Transverse colon (tissue), 4 donors: Measurements from ENCODE around the gene MAGI2.

ENCODE experiments used
- EP300 ChIP-seq: sonication (generic); formaldehyde crosslinking; IDR thresholded peaks from one replicate; pipeline ENCODE4 v1.6.1; 2017; ENCODE audit warnings: antibody characterized with exemption, low read depth
- POLR2A ChIP-seq: fragments of 450-650 bp; IDR thresholded peaks from one replicate; pipeline ENCODE4 v1.6.1; 2016; ENCODE audit warnings: antibody characterized with exemption, mild to moderate bottlenecking, moderate library complexity
- POLR2AphosphoS5 ChIP-seq, 3 donors: sonication (generic); formaldehyde crosslinking; IDR thresholded peaks; one replicate each; pipeline ENCODE4 v1.6.1; 2016; ENCODE audit warnings: antibody characterized with exemption in 3 of 3
- TF ChIP-seq, protein P1 (sequence below), 5 experiments: fragments of 200-600 bp in 3 of 5; fragments of 450-650 bp in 2 of 5; sonication (generic) in 3 of 5; IDR thresholded peaks; 1 replicate in 2 of 5; 2 replicates in 3 of 5; pipeline ENCODE4 v1.5.1; 2016 to 2017; ENCODE audit warnings: antibody characterized with exemption in 5 of 5, inconsistent platforms in 3 of 5, mild to moderate bottlenecking in 2 of 5, moderate library complexity in 1 of 5

DNA sequence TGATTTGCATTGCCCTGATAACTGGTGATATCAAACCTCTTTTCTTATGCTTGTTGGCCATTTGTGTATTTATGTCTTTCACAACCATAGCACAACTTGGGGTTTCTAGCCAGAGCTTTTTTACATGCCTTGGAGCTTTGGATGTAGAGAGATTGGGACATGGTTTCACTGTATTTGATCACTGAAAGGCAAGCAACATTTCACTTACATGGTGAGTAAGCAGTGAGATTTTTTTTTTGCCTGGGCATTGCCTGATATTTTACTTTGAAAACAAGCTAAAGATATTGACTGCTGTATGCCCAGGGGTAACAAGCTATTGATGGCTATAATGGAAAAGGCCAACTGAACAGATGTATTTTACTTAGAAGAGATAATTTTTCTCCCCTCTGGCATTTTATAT, 1395.9 kb downstream of the MAGI2 start:
- TF ChIP-seq, protein P1, sequence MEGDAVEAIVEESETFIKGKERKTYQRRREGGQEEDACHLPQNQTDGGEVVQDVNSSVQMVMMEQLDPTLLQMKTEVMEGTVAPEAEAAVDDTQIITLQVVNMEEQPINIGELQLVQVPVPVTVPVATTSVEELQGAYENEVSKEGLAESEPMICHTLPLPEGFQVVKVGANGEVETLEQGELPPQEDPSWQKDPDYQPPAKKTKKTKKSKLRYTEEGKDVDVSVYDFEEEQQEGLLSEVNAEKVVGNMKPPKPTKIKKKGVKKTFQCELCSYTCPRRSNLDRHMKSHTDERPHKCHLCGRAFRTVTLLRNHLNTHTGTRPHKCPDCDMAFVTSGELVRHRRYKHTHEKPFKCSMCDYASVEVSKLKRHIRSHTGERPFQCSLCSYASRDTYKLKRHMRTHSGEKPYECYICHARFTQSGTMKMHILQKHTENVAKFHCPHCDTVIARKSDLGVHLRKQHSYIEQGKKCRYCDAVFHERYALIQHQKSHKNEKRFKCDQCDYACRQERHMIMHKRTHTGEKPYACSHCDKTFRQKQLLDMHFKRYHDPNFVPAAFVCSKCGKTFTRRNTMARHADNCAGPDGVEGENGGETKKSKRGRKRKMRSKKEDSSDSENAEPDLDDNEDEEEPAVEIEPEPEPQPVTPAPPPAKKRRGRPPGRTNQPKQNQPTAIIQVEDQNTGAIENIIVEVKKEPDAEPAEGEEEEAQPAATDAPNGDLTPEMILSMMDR (IDR thresholded peaks at IDR 0.05): no peak
- TF ChIP-seq POLR2A (no peak), EP300 (no peak), POLR2AphosphoS5 (IDR thresholded peaks at IDR 0.05) (no peak)
